ENCODE results near the gene PTAFR. TPM values are rescaled to one million over a fixed set of nuclear protein-coding genes. Genes with fewer than 3 reads are reported as not detected.

PTAFR gene
- total RNA-seq, 1 experiment from 2014 or later, result 1.9 TPM

DNA sequence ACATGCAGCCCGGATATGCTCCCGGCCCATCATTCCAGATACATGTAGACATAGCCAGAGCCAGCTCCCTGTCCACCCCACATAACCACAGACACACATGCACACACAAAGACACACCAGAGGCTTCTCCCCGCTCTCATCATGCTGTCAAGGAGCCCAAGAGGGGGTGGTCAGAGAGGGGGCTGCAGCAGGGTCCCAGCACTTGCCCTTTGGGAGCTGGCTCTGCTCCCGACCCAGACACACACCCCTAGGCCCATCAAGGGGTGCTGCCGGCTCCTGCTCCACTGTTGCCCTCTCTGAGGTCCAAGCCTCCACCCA is 2.6 kb downstream of the PTAFR start:
- Mint-ChIP-seq H3K27me3 (ENCODE audit: low read depth) (no peaks in the 10 kb centered on the region), H3K27ac (peak overlapping the region in 2 of 3 experiments; percentile 42 to 65; a peak in 4 of 7 replicates), H3K9me3 (no peaks in the 10 kb centered on the region; a peak in 1 of 5 replicates), H3K4me1 (peaks cover 11 to 18% of the 10 kb centered on the region in 2 experiments), H3K4me3 (no peak overlapping the region), H3K36me3 (ENCODE audit: insufficient read depth in 1 of 3, low read depth in 3 of 3) (no peaks in the 10 kb centered on the region)
- H2AFZ ChIP-seq (ENCODE audit: low read length), result no peak overlapping the region
- no peaks in the 10 kb centered on the region for H3K9me3 ChIP-seq (ENCODE audit: control insufficient read depth, low read depth, low read length)
- H2BK5ac ChIP-seq (ENCODE audit: insufficient read length, low read length), result no peak overlapping the region
- H3K79me2 ChIP-seq (ENCODE audit: insufficient read depth, low read length), result no peaks in the 10 kb centered on the region
- no peak overlapping the region for H4K91ac ChIP-seq (ENCODE audit: insufficient read length, low read depth, low read length)
- no peak overlapping the region for H3T11ph ChIP-seq (ENCODE audit: low read length)
- H3K27me3 ChIP-seq (ENCODE audit: insufficient read depth, low read length), result no peaks in the 10 kb centered on the region
- H3K14ac ChIP-seq (ENCODE audit: insufficient read depth, low read length), result no peak overlapping the region; the same call in 1 of the 2 replicates
- no peak overlapping the region for H3K4ac ChIP-seq (ENCODE audit: low read depth, low read length)
- TF ChIP-seq, protein P1, sequence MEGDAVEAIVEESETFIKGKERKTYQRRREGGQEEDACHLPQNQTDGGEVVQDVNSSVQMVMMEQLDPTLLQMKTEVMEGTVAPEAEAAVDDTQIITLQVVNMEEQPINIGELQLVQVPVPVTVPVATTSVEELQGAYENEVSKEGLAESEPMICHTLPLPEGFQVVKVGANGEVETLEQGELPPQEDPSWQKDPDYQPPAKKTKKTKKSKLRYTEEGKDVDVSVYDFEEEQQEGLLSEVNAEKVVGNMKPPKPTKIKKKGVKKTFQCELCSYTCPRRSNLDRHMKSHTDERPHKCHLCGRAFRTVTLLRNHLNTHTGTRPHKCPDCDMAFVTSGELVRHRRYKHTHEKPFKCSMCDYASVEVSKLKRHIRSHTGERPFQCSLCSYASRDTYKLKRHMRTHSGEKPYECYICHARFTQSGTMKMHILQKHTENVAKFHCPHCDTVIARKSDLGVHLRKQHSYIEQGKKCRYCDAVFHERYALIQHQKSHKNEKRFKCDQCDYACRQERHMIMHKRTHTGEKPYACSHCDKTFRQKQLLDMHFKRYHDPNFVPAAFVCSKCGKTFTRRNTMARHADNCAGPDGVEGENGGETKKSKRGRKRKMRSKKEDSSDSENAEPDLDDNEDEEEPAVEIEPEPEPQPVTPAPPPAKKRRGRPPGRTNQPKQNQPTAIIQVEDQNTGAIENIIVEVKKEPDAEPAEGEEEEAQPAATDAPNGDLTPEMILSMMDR (conservative IDR thresholded peaks at IDR 0.05), result no peak
- WGBS (ENCODE audit: extremely low coverage, insufficient read length, low lambda C conversion rate), result no CpG with 5 or more reads among the region's 5 CpGs
- no peak overlapping the region for H2AK5ac ChIP-seq (ENCODE audit: insufficient read length, low read length)
- H3K23ac ChIP-seq (ENCODE audit: insufficient read length, low read depth, low read length), result no peak overlapping the region
- no peak overlapping the region for H2BK15ac ChIP-seq (ENCODE audit: low read depth, low read length)
- no peaks in the 10 kb centered on the region for H4K20me1 ChIP-seq (ENCODE audit: control insufficient read depth, insufficient read depth, insufficient read length)
- H3K23me2 ChIP-seq (ENCODE audit: insufficient read length, low read depth, low read length, poor library complexity, severe bottlenecking), result peaks cover 2% of the 10 kb centered on the region
- no peak overlapping the region for H3K27ac ChIP-seq (ENCODE audit: insufficient read length, low read depth, low read length)
- no peak overlapping the region for H3K9ac ChIP-seq (ENCODE audit: extremely low read depth, insufficient read length, low read length)
- no peak overlapping the region for H3K18ac ChIP-seq (ENCODE audit: insufficient read length, low read depth, low read length)
- H4K5ac ChIP-seq (ENCODE audit: insufficient read length, low read depth, low read length), result no peak overlapping the region
- H3K56ac ChIP-seq (ENCODE audit: insufficient read length, low read depth, low read length), result no peak overlapping the region
- no peak overlapping the region for H2BK20ac ChIP-seq (ENCODE audit: low read depth, low read length, poor library complexity, severe bottlenecking)
- no peak for DNase-seq
- H4K8ac ChIP-seq (replicated peaks; ENCODE audit: insufficient read length, low read depth, low read length), result no peak overlapping the region
- no peaks in the 10 kb centered on the region for H3K79me1 ChIP-seq (ENCODE audit: insufficient read depth, low read depth, low read length, poor library complexity, severe bottlenecking)
- H2BK12ac ChIP-seq (ENCODE audit: insufficient read length, low read depth, low read length), result no peak overlapping the region
- no peak overlapping the region for H3K4me2 ChIP-seq (ENCODE audit: insufficient read depth, insufficient read length, low read length)
- no peaks in the 10 kb centered on the region for H3K4me1 ChIP-seq (ENCODE audit: insufficient read depth, low read length)
- no peak overlapping the region for H2BK120ac ChIP-seq (ENCODE audit: low read depth, low read length, poor library complexity, severe bottlenecking)
